SH-SY5Y (cell line): Measurements from ENCODE around the gene JMJD7.

Experiments
- GATA2 ChIP-seq: IDR thresholded peaks from 2 replicates; pipeline ENCODE4 v1.6.1; 2011; ENCODE audit warnings: mild to moderate bottlenecking, low read depth, low read length
- GATA3 ChIP-seq: IDR thresholded peaks from 2 replicates; pipeline ENCODE4 v1.6.1; 2011; ENCODE audit warnings: low read depth, mild to moderate bottlenecking, low read length, moderate library complexity

- no peak for TF ChIP-seq GATA2
- TF ChIP-seq GATA3, result no peak
Observed at GRCh38 chr15:41885841-41886240, 57.9 kb downstream of the JMJD7 start.
